ENCODE data around the gene ABCD4.
"Not testable (repeated sequence)": the region's sequence is repeated elsewhere in the genome, so short reads cannot be mapped to it uniquely, and the experiment has no call there.

ABCD4 gene

GRCh38 chr14:74301594-74302151 is 1.1 kb downstream of the ABCD4 start:
- no peak for DNase-seq

- no peak for DNase-seq
Observed at GRCh38 chr14:74299061-74299545, 3.6 kb downstream of the ABCD4 start.

- no peak for DNase-seq
Observed at GRCh38 chr14:74297986-74298385, 4.7 kb downstream of the ABCD4 start.

GRCh38 chr14:74296037-74296467 is 6.7 kb downstream of the ABCD4 start:
- DNase-seq: no peak

GRCh38 chr14:74293606-74294005 is 9.1 kb downstream of the ABCD4 start:
- no peak for DNase-seq

- DNase-seq: no peak
Observed at GRCh38 chr14:74292061-74292460, 10.7 kb downstream of the ABCD4 start.

- DNase-seq: no peak
Observed at GRCh38 chr14:74290415-74290814, 12.3 kb downstream of the ABCD4 start.

GRCh38 chr14:74289801-74290200 is 12.9 kb downstream of the ABCD4 start:
- DNase-seq: no peak

GRCh38 chr14:74286736-74287135 is 16.0 kb downstream of the ABCD4 start:
- DNase-seq: no peak

- DNase-seq: no peak
Observed at GRCh38 chr14:74281069-74281468, 21.7 kb downstream of the ABCD4 start.

GRCh38 chr14:74278080-74278479 is 24.7 kb downstream of the ABCD4 start:
- DNase-seq: no peak

GRCh38 chr14:74275241-74275841 is 27.4 kb downstream of the ABCD4 start:
- DNase-seq: peak; percentile 97

GRCh38 chr14:74271365-74271764 is 31.4 kb downstream of the ABCD4 start:
- no peak for DNase-seq

GRCh38 chr14:74270382-74271177 is 32.2 kb downstream of the ABCD4 start:
- DNase-seq: not testable (repeated sequence)

GRCh38 chr14:74267588-74267987 is 35.1 kb downstream of the ABCD4 start:
- DNase-seq: no peak

- DNase-seq: no peak
Observed at GRCh38 chr14:74265301-74265965, 37.3 kb downstream of the ABCD4 start.

GRCh38 chr14:74263921-74264320 is 38.8 kb downstream of the ABCD4 start:
- no peak for DNase-seq

GRCh38 chr14:74263181-74263580 is 39.6 kb downstream of the ABCD4 start:
- DNase-seq: no peak

- no peak for DNase-seq
Observed at GRCh38 chr14:74262076-74262475, 40.7 kb downstream of the ABCD4 start.

- DNase-seq: no peak
Observed at GRCh38 chr14:74261288-74261687, 41.4 kb downstream of the ABCD4 start.

GRCh38 chr14:74260525-74261233 is 42.1 kb downstream of the ABCD4 start:
- no peak for DNase-seq

- no peak for DNase-seq
Observed at GRCh38 chr14:74259513-74259912, 43.2 kb downstream of the ABCD4 start.

GRCh38 chr14:74258764-74259035 is 44.0 kb downstream of the ABCD4 start:
- no peak for DNase-seq

All from DMS79 treated with DMSO at 0.1 percent for 48 hours (cell line).